CD4-positive, alpha-beta T cell treated with Interleukin-1 beta for 1 hour (primary cell): Measurements from ENCODE around the gene ACSL1.
A peak's percentile ranks its signal among the peaks of the same experiment; 100 is the strongest.
"Not testable (repeated sequence)": the region's sequence is repeated elsewhere in the genome, so short reads cannot be mapped to it uniquely, and the experiment has no call there.

ENCODE experiments used
- DNase-seq, 2 donors: peaks; one replicate each; pipeline ENCODE4 v3.0.0-alpha.2; 2020 to 2022

The ACSL1 gene

DNA sequence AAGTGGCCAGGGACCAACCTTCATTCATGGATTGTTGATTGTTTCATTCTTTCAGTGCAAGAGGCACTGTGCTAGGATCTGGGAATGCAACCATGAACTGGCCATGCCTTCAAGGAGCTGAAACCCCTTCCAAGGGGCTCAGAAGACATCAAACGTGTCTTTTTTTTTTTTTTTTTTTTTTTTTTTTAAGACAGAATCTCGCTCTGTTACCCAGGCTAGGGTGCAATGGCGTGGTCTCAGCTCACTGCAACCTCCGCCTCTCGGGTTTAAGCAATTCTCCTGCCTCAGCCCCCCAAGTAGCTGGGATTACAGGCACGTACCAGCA lies 13.3 kb upstream of the ACSL1 start:
- DNase-seq = not testable (repeated sequence)

GRCh38 chr4:184838249-184839074 lies 12.7 kb upstream of the ACSL1 start:
- DNase-seq = no peak

- no peak for DNase-seq
Measured at GRCh38 chr4:184836613-184837012, 10.8 kb upstream of the ACSL1 start.

DNA sequence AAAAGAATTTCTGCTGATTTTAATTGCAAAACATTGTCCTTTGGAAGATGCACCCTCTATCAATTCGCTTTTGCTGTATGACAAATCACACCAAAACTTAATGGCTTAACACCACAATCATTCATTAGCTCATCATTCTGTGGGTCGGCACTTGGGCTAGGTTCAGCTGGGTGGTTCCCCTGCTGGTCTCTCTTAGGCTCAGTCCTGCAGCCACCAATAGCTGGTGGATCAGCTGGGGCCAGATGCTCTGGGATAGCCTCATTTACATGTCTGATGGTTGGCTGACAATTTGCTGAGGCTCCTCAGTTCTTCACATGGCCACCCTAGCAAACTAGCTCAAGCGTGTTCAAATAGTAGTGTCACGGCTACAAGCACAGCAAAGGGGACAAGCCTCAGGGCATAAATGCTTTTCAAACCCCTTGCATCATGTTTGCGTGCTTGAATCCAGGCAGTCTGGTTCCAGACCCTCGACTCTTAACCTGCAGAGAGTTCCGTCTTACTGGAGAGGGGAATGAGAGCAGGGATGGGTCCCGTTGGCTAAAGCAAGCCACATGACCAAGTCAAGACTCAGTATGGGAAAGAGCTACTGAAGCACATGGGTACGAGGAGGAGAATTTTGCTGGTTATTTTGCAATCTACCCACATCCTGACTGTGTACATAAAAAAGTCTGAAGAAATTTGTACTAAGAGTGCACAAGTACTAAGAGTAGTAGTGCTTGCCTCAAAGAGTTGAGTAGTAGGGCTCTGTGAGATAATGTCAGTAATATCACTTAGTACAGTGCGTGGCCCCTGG lies 7.5 kb upstream of the ACSL1 start:
- DNase-seq = no peak

GRCh38 chr4:184831153-184831552 lies 5.4 kb upstream of the ACSL1 start:
- no peak for DNase-seq

DNA sequence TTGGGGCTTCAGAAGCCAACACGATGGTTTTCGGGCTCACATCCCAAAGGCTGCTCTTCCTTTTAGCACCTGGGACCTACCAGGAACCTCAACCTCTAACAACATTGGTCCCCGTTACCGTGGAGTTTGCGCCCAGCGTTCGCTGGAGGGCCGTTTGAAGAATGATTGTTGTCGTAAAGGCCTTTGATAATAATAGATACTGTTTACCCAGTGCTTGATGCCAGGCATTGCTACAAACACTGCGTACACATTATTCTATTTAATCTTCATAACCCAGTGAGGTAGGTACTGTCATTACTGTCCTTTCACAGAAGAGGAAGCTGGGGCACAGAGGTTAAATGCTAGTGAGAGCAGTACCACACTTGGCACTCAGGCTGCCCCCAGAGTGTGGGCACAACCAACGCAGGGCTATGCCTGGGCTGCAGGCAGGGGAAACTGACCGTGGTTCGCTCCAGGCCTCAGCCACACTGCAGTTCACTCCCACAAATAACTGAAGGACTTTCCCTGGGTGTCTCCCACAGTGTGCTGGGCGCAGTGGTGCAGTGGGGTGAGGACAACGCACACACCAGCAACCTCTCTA lies 1.0 kb upstream of the ACSL1 start:
- no peak for DNase-seq

DNA sequence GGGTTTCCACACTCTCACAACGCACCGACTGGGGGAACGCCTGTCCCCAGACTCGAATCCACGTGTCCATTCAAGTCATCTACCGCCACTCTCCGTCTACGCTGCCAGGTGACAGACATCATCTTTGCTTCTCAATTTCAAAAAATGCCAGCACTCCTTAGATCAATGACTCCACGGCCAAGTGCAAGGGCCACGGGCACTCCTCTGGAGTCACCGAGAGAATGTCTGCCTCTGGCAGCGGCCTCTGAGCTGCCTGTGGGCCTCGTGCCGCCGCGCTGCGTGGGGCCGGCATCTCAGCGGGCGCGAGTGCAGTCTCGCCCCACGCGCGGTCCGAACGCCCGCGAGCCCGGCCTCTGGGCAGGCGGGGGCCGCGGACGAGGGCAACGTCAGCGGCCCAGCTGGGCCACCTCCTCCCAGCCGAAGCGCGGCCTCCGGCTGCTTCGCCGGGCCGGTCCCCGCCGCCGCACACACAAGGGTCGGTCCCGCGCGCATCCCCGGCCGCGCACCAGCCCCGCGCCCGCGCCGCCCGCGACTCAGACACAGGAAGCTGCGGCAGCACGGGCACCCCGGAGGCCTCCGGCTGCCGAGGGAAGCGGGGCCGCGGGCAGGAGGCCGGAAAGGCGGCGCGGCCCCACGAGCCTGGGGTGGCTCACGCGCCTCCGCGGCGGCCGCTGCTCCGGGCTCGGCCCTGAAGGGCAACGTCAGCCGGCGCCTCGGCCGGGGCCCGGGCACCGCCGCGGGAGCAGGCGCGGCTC lies 450 bp downstream of the ACSL1 start:
- peak; percentile 38 to 62 for DNase-seq

DNA sequence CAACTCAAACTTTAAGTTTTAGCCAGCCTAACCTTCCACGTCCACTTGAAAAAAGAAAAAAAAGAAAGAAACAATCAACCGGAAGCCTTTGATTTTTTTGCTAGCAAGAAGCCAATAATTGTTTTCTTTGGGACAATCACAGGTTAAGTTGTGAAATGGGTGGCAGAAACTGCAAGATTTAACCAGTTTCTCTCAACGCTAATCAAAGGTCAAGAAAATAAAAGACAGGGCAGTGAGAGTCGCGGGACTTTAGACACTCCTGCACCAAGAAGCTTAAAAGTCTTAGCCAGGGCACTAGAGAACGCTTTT lies 1.0 kb downstream of the ACSL1 start:
- no peak for DNase-seq

- peak in 1 of 2 donors; percentile 13 for DNase-seq
Measured at GRCh38 chr4:184824081-184824775, 1.5 kb downstream of the ACSL1 start.

DNA sequence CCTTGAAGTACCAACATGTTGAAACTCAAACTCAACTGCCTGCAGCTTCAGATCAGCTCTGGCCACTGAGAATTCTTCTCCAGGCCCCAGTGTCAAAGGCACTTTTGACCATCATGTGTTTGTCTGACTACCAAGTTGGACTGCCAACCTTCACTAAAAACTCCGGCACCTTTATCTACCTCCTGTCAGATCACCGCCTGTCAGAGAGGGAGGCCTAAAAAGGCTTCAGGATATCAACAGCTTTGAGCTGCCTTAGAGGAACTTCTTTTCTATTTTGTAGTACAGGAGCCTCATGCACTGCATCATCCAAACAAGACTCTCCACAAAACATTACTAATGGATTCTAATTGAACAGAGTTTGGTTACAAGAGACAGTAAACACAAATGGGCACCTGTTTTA lies 2.8 kb downstream of the ACSL1 start:
- no peak for DNase-seq

GRCh38 chr4:184822356-184822755 lies 3.4 kb downstream of the ACSL1 start:
- no peak for DNase-seq

GRCh38 chr4:184821242-184821641 lies 4.5 kb downstream of the ACSL1 start:
- DNase-seq = no peak

DNA sequence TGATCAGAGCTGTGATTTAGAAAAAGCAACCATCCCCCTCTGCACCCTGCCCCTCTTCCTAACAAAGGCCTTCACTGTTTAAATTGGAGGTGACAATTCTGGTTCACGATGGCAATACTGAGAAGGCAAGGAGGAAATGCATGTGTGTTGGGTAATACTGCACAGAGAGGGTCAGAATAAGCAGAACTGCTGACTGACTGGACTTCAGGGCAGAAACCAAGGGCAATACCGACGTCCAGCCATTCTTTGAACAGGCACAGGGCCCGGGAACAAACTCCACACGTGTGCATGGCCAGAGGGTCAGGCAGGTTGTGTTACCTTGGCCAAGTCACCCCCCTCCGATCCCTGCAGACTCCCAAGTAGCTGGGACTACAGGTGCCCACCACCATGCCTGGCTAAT lies 6.0 kb downstream of the ACSL1 start:
- DNase-seq = no peak

- no peak for DNase-seq
Measured at GRCh38 chr4:184818216-184818564, 7.6 kb downstream of the ACSL1 start.

DNA sequence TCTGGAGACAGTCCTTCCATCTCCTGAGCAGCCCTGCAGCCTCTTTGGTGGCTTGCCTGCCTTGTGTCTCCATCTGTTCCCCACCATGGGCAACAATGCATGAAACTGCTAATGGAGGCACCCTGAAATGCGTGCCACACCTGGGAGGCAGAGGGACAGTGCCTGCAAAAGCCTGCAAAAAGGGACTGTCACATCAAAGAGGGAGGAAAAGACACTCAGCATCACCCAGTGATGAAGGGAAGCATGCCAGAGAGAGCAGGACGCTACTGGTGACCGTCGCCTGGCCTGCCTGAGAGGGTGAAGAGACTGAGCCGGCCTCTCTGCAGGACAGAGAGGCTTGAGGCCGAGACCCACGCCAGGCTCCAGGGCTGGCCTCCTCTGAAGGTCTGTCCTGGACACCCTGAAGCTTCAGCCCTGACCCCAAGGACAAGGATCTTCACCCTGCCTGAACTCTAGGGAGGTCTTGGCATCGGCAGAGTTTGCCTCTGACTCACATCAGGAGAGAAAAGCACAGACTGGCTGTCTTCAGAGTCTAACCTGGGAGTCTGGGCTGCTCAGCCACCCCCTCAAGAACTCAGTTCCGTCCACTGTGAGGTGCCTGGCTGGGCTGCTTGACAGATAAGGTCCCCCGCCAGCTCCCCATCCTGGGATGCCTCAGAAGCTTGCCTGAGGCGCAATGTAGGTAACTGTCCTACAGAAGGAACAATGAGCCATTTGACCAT lies 8.1 kb downstream of the ACSL1 start:
- DNase-seq = no peak

- no peak for DNase-seq
Measured at GRCh38 chr4:184816962-184817361, 8.8 kb downstream of the ACSL1 start.

DNA sequence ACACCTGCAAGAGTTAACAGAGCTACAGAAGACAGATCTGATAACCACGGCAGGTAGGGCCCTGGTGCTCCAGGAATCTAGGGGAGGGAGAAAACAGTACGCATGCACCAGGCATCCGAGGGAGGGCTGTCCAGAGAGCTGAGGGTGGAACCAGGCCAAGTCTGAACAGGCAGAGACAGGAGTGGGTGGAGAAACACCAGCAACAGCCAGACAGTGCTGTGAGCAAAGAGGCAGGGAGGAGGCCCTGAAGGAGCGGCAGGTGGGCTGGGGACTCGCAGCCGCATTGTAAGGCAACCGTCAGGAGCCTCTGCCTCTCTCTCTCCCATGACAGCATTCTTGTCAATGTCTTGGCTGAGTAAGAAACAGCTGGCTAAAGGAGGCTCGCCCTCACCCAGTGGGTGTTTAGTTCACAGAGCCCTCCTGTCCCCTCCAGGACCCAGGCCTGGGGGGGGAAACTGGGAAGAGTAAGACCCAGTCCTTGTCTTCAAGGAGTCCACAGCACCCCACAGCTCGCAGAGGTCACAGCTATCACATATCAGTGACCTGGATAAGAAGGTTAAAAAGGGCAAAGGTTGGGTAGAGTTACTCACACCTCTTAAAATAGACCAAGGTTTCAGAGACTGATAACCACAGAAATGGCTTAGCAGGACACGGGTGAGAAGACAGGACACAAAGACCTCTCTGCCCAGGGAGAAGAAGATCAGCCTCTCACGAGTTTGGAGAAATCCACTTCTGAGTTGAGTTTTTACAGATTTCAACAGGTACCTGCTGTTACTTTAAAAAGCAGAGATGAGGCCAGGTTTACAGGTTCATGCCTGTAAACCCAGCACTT lies 10.5 kb downstream of the ACSL1 start:
- no peak for DNase-seq

DNA sequence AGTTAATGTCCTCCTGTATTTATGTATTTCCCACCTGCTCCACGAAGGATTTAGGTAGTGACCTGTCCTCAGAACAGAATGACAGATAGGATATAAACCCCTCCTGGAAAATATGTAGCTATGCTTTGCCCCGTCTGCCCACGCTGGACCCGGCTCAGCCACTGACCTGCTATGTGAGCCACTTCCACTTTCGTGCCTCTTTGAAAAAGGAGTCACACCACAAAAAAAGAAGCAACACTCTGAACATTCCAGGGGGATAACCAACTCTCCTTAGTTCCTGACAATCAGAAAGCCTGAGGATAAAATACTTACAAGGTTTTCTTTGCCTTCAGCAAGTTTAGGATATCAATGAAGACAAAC lies 11.1 kb downstream of the ACSL1 start:
- DNase-seq = no peak

DNA sequence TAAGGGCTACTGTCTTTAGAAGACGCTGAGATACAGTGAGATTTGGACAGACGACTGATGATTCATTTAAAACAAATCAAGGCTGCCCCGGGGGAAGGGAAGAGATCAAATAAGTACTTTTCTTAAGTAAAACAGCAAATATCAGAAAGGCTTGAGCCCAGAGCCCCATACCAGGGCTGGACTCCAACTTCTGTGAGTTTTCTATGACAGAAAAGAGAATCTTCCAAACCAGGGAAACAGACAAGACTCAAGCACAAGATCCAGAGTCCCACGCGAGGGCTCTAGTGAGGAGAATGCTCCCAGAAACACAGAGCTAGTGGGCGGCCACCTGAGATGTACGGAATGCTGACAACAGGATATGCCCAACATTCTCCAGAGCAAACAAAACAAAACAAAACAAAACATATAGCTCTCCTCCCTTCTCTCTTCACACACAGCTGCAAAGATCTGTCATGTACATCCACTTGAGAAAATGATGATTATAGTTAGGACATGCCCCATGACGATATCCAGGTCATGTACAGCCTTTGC lies 13.1 kb downstream of the ACSL1 start:
- DNase-seq = no peak

DNA sequence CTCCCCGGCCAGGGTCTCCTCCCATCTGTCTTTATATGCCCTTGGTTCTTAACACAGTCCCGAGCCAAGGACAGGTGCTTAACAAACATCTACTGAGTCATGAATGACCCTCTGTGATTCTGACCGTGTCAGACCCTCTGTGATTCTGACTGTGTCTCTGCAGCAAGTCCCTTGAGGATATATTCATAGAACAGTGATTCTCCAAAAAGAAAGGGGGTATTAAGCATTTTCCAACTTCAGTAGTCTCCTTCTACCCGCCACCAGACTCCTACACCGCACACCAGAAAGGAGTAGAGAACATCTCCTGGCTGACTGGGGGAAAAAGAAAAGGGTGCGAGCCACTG lies 13.6 kb downstream of the ACSL1 start:
- no peak for DNase-seq

- peak in 1 of 2 donors; percentile 37 for DNase-seq
Measured at GRCh38 chr4:184811526-184812198, 14.1 kb downstream of the ACSL1 start.
